MG63 (cell line): Measurements from ENCODE around the gene WNT9A. TPM values are rescaled to one million over a fixed set of nuclear protein-coding genes. Genes with fewer than 3 reads are reported as not detected.

Experiments
- DNase-seq: peaks from one replicate; pipeline ENCODE4 v3.0.0-alpha.2; 2020
- H3K27me3 ChIP-seq: fragments of 250-450 bp; sonication (Bioruptor Pico); 2 replicates; pipeline ENCODE4 v1.5.1; 2020; ENCODE audit warnings: mild to moderate bottlenecking, moderate library complexity
- H3K36me3 ChIP-seq: fragments of 250-450 bp; sonication (Bioruptor Pico); 2 replicates; pipeline ENCODE4 v1.5.1; 2020; ENCODE audit warnings: mild to moderate bottlenecking, moderate library complexity
- H3K4me3 ChIP-seq: fragments of 250-450 bp; sonication (Bioruptor Pico); 2 replicates; pipeline ENCODE4 v1.5.1; 2020; ENCODE audit warnings: mild to moderate bottlenecking, moderate library complexity
- H3K9me3 ChIP-seq: fragments of 250-450 bp; sonication (Bioruptor Pico); 2 replicates; pipeline ENCODE4 v1.5.1; 2020; ENCODE audit warnings: mild to moderate bottlenecking, moderate library complexity
- total RNA-seq: library from RNA; depleted of rRNA; stranded (reverse); fragments of >200 nt; shearing (Covaris generic); gene quantifications from 2 replicates; pipeline ENCODE4 v1.2.3, GENCODE V29; 2014; ENCODE audit warnings: low replicate concordance

The WNT9A gene
- total RNA-seq, 1 experiment from 2014 or later, result 11.3 TPM

DNA sequence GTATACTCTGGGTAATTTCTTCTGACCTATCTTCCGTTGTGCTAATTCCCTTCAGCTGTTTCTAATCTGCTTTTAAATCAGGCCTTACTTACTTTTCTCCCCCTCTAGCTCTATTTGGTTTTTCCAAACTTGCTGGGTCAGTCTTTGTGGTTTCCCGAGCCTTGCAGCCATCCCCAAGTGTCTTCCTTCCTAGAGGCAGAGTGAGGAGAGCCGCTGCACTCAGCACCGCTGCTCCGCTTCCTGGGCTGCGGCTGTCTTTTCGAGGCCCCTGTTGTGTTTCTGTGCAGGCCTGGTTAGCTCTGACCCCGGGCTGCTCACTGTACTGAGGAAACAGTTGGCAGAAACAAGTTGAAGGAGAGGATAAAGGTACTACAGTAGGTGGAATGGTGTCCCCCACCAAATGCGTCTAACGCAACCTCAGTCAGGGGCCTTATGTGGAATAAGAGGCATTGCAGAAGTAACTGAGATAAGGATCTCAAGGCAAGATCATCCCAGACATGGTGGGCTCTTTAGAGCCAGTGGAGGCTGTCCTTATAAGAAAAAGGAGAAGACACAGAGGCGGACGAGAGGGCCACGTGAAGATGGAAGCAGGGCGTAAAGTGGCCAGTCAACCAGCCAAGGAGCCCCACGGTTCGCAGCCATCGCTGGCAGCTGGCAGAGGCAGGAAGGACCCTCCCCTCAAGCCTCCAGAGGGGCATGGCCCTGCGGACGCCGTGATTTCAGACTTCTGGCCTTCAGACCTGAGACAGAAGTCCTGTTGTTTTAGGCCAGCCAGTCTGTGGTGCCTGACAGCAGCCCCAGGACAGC is 10.5 kb downstream of the WNT9A start:
- no peak for DNase-seq
- Histone ChIP-seq H3K9me3 (peaks cover 41% of the 10 kb centered on the region), H3K27me3 (no peaks in the 10 kb centered on the region), H3K4me3 (no peak overlapping the region), H3K36me3 (peaks cover 48% of the 10 kb centered on the region)

- DNase-seq, result no peak
- no peak overlapping the region for H3K4me3 ChIP-seq
- peaks cover 42% of the 10 kb centered on the region for H3K9me3 ChIP-seq
- no peaks in the 10 kb centered on the region for H3K27me3 ChIP-seq
- peaks cover 56% of the 10 kb centered on the region for H3K36me3 ChIP-seq
Measured at GRCh38 chr1:227935826-227936225, 11.9 kb downstream of the WNT9A start.

DNA sequence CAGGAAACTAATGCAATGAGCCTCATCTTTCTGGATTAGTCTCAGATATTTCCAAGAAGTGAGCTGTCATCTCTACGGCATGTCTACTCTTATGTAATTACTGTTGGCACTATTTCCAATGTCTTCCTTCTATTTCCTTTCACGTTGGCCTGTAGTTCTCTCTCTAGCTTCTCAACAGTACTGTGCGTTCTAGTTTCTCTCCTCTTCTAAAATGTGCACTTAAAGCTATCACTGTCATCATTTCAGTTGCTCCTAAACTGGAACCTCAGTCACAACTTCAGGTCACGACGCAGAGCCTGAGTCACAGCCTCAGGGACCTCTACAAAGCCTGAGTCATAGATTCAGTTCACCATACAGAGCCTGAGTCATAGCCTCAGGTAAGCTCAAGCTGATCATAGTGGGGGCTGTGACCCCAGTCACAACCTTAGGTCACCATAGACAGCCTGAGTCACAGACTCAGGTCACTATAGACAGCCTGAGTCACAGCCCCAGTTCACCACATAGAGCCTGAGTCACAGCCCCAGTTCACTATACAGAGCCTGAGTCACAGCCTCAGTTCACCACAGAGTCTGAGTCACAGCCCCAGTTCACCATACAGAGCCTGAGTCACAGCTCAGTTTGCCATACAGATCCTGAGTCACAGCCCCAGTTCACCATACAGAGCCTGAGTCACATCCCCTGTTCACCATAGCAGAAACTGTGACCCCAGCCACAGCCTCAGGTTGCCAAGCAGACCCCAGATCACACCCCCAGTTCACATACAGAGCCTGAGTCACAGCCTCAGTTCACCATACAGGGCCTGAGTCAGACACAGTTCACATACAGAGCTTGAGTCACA is 13.0 kb downstream of the WNT9A start:
- Histone ChIP-seq H3K27me3 (no peaks in the 10 kb centered on the region), H3K9me3 (peaks cover 42% of the 10 kb centered on the region), H3K36me3 (peaks cover 54% of the 10 kb centered on the region), H3K4me3 (no peak overlapping the region)
- peak; percentile 83 for DNase-seq

DNA sequence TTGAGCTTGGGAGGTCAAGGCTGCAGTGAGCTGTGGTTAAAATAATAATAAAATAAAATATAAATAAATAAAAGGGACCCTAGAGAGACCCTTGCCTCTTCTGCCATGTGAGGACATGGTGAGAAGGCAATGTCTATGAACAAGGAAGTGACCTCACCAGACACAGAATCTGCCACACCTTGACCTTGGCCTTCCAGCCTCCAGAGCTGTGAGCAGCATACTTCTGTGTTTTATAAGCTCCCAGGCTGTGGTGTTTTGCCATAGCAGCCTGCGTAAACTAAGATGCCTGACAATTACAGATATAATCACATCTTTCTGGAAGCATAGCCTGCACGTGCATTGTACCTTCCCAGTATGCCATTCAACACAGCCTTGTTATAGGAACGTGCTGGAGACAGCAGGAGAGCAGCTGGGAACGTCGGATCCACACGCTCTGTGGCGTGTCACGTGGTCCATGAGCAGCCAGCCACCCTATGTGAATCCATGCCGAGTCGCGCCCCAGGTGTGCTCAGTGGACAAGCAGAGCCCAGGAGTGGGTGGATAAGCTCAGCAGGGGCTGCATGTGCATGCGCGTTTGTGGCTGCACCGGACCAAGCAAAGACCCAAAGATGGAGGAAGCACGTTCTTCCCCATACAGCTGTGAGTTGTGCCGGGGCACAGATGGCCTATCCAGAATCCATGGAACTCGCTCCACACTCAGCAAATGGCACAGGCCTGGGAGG is 17.8 kb downstream of the WNT9A start:
- DNase-seq, result no peak
- peaks cover 27% of the 10 kb centered on the region for H3K36me3 ChIP-seq
- H3K9me3 ChIP-seq, result peaks cover 22% of the 10 kb centered on the region

DNA sequence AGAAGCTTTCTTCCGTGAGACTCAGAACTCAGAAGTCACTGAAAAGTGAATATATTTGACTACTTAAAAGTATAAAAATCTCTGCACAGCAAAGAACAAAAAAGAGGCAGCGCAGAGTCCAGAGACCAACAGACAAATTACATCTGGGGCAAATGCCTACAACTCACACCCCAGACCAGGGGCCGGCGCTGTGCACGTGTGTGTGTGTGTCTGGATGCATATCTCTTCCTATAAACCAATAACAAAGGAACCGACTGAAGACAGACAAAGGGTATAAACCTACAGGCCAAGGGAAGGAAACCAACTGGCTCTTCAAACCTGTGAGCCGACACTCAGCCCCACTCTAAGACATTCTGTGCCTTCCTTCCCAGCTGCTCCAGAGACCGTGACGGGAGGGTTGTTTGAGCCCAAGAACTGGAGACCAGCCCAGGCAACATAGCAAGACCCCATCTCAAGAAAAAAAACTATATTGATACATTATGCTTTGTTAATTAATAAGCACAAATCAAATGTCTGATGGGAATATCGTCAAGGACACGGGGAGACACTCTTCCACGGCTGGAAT is 18.8 kb downstream of the WNT9A start:
- Histone ChIP-seq H3K27me3 (no peaks in the 10 kb centered on the region), H3K36me3 (peaks cover 26% of the 10 kb centered on the region), H3K9me3 (peaks cover 12% of the 10 kb centered on the region; the same call in 1 of the 2 replicates), H3K4me3 (no peak overlapping the region)
- DNase-seq, result no peak

More for the DNA sequence above, 17.8 kb downstream of the WNT9A start:
- no peaks in the 10 kb centered on the region for H3K27me3 ChIP-seq
- H3K4me3 ChIP-seq, result no peak overlapping the region

- no peaks in the 10 kb centered on the region for H3K27me3 ChIP-seq
- DNase-seq, result no peak
- peaks cover 24% of the 10 kb centered on the region for H3K36me3 ChIP-seq
- peaks cover 4% of the 10 kb centered on the region; the same call in 1 of the 2 replicates for H3K9me3 ChIP-seq
- H3K4me3 ChIP-seq, result no peak overlapping the region
Measured at GRCh38 chr1:227927971-227928741, 19.6 kb downstream of the WNT9A start.

DNA sequence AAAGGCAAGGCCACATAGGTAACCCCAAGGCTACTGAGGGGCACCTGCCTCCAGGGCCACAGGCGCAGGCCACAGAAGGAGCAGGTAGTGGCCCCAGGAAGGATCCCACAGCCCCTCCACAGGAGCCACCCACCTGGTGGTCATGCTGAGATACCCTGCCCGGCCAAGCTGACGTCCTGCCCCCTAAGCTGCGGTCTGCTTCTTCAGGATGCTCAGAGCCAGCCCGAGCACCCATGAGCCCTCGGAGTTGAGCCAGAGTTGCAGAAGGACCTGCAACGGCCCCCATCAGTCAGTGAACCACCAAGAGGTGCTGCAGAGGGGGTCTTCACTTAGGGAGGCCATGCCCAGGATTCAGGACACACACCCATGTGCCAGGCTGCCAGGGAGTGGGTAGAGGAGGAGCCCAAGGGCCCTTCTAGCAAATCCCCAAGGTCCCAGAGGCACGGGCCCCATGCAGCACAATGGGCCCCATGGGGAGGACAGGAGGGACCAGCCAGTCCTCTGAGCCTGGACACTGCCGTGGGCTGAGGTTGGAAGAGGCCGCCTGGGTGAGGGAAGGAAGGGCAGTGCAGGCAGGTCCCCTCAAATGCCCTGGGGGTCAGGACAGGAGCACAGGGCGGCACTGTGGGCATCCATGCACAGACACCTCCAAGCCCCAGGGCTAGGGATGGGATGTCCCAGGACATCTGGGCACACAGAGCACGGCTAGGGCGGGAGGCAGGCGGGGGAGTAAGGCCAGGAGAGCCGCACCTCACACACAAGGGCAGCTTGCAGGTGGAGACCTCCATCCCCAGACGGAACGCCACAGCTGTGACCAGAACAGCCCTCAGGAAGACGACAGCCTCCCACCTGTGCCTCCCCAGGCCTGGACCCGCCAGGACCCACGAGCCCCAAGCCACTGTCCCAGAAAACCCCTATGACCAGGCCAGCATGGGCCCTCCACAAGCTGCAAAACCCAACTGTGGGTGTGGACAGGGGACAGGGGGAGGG is 20.5 kb downstream of the WNT9A start:
- Histone ChIP-seq H3K4me3 (no peak overlapping the region), H3K27me3 (no peaks in the 10 kb centered on the region), H3K36me3 (peaks cover 20% of the 10 kb centered on the region), H3K9me3 (peaks cover 1% of the 10 kb centered on the region; the same call in 1 of the 2 replicates)
- no peak for DNase-seq

- DNase-seq, result no peak
- no peaks in the 10 kb centered on the region for H3K27me3 ChIP-seq
- peaks cover 14% of the 10 kb centered on the region for H3K36me3 ChIP-seq
- no peaks in the 10 kb centered on the region for H3K9me3 ChIP-seq
- no peak overlapping the region for H3K4me3 ChIP-seq
Measured at GRCh38 chr1:227926216-227926791, 21.4 kb downstream of the WNT9A start.

- no peaks in the 10 kb centered on the region for H3K27me3 ChIP-seq
- peaks cover 11% of the 10 kb centered on the region for H3K36me3 ChIP-seq
- H3K9me3 ChIP-seq, result no peaks in the 10 kb centered on the region
- DNase-seq, result no peak
- no peak overlapping the region for H3K4me3 ChIP-seq
Measured at GRCh38 chr1:227925582-227926198, 22.0 kb downstream of the WNT9A start.

DNA sequence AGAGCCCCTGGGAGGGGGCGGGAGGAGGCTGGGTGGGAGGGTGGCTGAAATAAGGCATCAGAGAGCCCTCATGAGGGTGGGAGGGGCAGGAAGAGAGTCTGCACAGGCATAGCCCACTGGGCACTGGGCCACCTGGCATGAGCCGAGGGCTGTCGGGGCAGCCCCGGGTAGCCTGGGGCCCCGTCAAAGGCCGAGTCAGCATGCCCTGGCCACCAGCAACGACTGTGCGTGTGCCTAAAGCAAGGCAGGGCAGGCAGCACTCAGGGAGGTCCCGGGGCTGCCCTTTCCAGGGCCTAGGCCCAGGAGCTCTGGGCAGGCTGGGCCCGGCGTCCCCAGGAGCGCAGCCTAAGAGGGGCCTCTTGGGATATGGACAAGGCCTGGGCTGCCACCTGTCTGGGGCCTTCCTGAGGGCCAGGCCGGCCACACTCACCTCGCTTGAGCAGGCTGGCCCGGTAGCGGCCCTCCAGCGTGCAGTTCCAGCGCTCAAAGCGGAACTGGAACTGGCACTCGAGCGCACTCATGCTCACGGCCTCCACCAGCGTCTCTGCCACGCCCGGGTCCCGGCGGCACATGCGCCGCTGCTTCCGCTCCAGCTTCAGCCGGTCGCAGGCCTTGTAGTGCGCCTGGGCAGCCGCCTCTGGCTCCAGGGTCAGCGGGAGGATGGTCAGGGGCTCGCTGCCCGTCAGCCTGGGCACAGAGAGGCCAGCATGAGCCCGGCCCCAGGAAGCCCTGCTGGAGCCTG is 22.7 kb downstream of the WNT9A start:
- Histone ChIP-seq H3K4me3 (no peak overlapping the region), H3K9me3 (no peaks in the 10 kb centered on the region)
- peak; percentile 60 for DNase-seq

GRCh38 chr1:227924168-227924832 is 23.4 kb downstream of the WNT9A start:
- Histone ChIP-seq H3K27me3 (no peaks in the 10 kb centered on the region), H3K36me3 (peaks cover 11% of the 10 kb centered on the region)
- no peak for DNase-seq

More for the DNA sequence above, 22.7 kb downstream of the WNT9A start:
- no peaks in the 10 kb centered on the region for H3K27me3 ChIP-seq
- H3K36me3 ChIP-seq, result peaks cover 11% of the 10 kb centered on the region

GRCh38 chr1:227923353-227924167 is 24.2 kb downstream of the WNT9A start:
- Histone ChIP-seq H3K36me3 (peaks cover 11% of the 10 kb centered on the region), H3K9me3 (no peaks in the 10 kb centered on the region), H3K27me3 (no peaks in the 10 kb centered on the region), H3K4me3 (no peak overlapping the region)
- no peak for DNase-seq

More at GRCh38 chr1:227924168-227924832, 23.4 kb downstream of the WNT9A start:
- H3K9me3 ChIP-seq, result no peaks in the 10 kb centered on the region
- H3K4me3 ChIP-seq, result no peak overlapping the region
